AG10803 (cell line): ENCODE data around the gene HS3ST4.

Source experiments
- DNase-seq: peaks from one replicate; pipeline ENCODE4 v3.0.0; 2010; ENCODE audit warnings: low read depth
- H3K4me3 ChIP-seq: 2 replicates; pipeline ENCODE4 v1.5.1; 2011; ENCODE audit warnings: mild to moderate bottlenecking, low read length, control low read depth
- CTCF ChIP-seq: conservative IDR thresholded peaks from 2 replicates; pipeline ENCODE4 v1.5.1; 2011; ENCODE audit warnings: mild to moderate bottlenecking, low read length, control low read depth, inconsistent platforms

The HS3ST4 gene

GRCh38 chr16:25868106-25868505, 176.3 kb downstream of the HS3ST4 start:
- no peak for DNase-seq
- TF ChIP-seq CTCF = no peak
- H3K4me3 ChIP-seq = no peak overlapping the region

GRCh38 chr16:25868706-25869370, 177.1 kb downstream of the HS3ST4 start:
- DNase-seq = no peak
- no peak overlapping the region for H3K4me3 ChIP-seq
- no peak for TF ChIP-seq CTCF

GRCh38 chr16:25872369-25873070, 180.8 kb downstream of the HS3ST4 start:
- no peak for DNase-seq
- H3K4me3 ChIP-seq = no peak overlapping the region
- no peak for TF ChIP-seq CTCF

GRCh38 chr16:25874196-25874595, 182.4 kb downstream of the HS3ST4 start:
- TF ChIP-seq CTCF = no peak
- H3K4me3 ChIP-seq = no peak overlapping the region
- DNase-seq = no peak

GRCh38 chr16:25875956-25876598, 184.3 kb downstream of the HS3ST4 start:
- no peak for DNase-seq
- H3K4me3 ChIP-seq = no peak overlapping the region
- TF ChIP-seq CTCF = no peak

- no peak for DNase-seq
- no peak overlapping the region for H3K4me3 ChIP-seq
- no peak for TF ChIP-seq CTCF
These were observed 185.3 kb downstream of the HS3ST4 start for GRCh38 chr16:25877103-25877502.
